HG02943 (cell line): ENCODE measurements around the gene KCNJ4.
"Not testable (repeated sequence)": the region's sequence is repeated elsewhere in the genome, so short reads cannot be mapped to it uniquely, and the experiment has no call there.

Experiments used
- ATAC-seq: cut with Tn5 transposase; IDR thresholded peaks from one replicate; pipeline ENCODE4 v1.9.1; 2021; ENCODE audit warnings: mild to moderate bottlenecking, low read depth, moderate library complexity; ENCODE audit not compliant: unreplicated experiment

The KCNJ4 gene

DNA sequence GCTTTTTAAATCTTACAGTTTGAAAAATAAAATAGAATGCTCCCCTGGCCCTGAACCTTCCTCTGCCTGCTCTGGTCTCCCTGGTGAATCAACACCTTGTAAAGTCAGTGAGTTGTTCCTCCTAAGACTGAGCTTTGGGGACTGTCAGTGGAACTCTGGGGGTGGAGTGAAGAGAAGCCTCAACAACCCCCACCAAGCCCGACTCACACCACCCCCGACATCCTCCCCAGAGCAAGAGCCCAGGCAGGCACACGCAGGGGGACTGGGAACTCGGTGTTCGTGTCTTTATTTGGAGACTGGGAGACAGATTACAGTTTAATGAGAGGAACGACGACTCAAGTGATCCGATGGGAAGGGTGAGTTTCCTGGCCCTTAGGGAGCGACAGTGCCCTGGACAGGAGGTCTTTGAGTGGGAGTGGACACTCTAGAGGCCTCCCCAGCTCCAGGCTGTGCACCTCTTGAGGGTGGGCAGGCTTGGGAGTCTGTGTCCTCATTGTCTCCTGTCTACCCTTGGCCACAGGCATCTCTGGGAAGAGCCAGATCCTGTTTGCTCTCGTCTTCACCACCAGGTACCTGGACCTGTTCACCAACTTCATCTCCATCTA is 19.1 kb upstream of the KCNJ4 start:
- no peak for ATAC-seq

DNA sequence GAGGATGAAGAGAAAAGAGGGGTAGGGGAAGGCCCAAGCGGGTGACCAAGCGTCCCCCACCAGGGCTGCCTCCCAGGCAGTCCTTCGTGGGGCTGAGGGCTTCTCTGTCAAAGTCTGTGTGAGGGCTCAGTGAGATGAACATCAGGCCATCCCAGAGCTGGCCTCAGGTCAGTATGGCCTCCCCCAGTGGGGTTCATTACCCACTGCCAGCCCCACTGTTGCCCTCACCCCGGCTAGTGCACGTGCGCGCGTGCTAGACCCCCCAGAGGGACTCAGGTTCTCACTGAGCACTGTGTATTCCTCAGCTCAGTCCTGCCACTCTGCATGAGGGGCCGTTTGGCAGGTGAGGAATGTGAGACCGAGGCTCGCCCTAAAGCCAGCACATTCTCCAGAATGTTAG is 16.2 kb upstream of the KCNJ4 start:
- no peak for ATAC-seq

GRCh38 chr22:38470179-38470578 is 15.2 kb upstream of the KCNJ4 start:
- ATAC-seq, result not testable (repeated sequence)

GRCh38 chr22:38469306-38469781 is 14.3 kb upstream of the KCNJ4 start:
- ATAC-seq, result no peak

DNA sequence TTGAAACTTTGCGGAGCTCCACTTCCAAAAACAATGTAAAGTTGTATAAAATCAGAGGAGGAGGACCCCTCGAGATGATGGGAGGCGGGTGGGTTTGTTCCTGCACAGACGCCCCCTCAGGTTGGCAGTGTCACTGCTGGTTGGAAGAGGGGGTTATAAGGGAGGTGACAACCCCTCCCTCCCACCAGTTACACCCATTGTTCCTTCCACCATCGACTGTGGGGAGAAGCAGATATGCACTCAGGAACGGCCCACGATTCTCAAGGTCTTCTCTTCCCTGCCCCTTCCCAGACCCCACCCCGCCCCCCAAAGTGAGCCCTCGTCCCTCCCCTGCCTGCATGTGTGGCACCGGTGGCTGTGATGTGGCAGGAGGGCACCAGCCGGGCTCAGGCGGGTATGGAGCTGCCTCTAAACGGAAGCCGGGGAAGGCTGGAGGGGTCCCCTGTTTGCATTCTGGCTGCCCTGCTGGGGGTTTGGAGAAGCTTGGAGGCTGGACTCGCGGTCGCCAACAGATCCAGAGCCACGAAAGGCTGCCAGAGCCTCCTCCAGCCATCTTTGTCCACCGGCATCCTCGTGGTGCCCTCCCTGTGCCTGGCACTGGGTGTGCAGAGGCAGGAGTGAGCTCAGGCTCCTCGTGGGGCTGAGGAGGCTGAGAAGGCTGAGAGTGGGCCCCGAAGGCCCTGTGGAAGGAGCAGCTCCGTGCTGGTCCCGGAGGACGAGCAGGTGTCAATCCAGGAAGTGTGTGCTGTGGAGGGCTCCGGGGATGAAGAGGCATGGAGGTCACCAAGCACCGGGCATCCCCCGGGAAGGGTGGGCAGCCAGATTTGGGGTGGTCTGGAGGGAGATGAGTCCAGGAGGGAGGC is 13.7 kb upstream of the KCNJ4 start:
- ATAC-seq, result no peak

GRCh38 chr22:38467904-38468442 is 13.0 kb upstream of the KCNJ4 start, which contains the start of gene KDELR3:
KDELR3 (plus strand) TSS chr22:38468096; CDS start chr22:38468234, 138 bp downstream.
- no peak for ATAC-seq

GRCh38 chr22:38467438-38467903 is 12.5 kb upstream of the KCNJ4 start:
- ATAC-seq, result no peak

- no peak for ATAC-seq
Measured at GRCh38 chr22:38465673-38466490, 10.9 kb upstream of the KCNJ4 start.

DNA sequence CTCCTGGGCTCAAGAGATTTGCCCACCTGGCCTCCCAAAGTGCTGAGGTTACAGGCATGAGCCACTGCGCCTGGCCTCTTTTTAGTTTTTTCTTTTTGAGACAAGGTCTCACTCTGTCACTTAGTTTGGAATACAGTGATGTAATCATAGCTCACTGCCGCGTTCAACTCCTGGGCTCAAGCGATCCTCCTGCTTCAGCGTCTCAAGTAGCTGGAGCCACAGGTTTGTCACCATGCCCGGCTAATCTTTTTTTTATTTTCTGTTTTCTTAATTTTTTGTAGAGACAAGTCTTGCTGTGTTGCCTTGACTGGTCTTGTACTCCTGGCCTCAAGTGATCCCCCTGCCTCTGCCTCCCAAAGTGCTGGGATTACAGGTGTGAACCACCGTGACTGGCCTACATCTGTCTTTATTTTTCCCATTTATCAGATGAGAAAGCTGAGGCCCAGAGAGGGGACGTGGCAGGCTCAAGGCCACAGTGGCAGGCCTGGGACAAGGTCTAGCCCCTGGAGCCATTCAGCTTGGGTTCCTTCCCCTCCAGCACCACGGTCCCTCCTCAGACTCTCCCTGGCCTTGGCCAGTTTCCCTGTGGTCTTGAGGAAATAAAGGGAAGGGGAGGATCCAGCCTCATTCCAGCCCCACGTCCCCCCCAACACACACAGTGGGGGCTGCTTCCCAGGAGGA is 10.1 kb upstream of the KCNJ4 start:
- no peak for ATAC-seq

- no peak for ATAC-seq
Measured at GRCh38 chr22:38462960-38463784, 8.2 kb upstream of the KCNJ4 start.

- no peak for ATAC-seq
Measured at GRCh38 chr22:38461414-38462081, 6.5 kb upstream of the KCNJ4 start.

DNA sequence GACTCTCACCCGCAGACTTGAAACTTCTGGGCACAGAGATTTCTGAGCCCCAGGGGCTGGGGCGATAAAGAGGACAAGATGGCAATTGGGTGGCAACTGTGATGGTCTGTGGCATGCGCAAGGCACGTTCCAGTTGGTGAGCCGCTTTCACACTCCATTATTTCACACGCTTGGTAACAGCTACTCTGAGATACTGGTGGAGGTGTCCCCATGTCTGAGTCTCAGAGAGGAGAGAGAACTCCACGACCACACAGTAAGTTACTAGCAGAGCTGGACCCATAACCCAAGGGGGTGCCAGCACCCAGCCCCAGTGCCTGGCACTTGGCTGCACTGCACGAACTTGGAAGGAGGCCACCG is 6.0 kb upstream of the KCNJ4 start:
- ATAC-seq, result no peak

GRCh38 chr22:38460426-38460840 is 5.4 kb upstream of the KCNJ4 start:
- no peak for ATAC-seq

GRCh38 chr22:38456841-38457699 is 2.1 kb upstream of the KCNJ4 start:
- no peak for ATAC-seq

- ATAC-seq, result no peak
Measured at GRCh38 chr22:38456272-38456835, 1.4 kb upstream of the KCNJ4 start.

DNA sequence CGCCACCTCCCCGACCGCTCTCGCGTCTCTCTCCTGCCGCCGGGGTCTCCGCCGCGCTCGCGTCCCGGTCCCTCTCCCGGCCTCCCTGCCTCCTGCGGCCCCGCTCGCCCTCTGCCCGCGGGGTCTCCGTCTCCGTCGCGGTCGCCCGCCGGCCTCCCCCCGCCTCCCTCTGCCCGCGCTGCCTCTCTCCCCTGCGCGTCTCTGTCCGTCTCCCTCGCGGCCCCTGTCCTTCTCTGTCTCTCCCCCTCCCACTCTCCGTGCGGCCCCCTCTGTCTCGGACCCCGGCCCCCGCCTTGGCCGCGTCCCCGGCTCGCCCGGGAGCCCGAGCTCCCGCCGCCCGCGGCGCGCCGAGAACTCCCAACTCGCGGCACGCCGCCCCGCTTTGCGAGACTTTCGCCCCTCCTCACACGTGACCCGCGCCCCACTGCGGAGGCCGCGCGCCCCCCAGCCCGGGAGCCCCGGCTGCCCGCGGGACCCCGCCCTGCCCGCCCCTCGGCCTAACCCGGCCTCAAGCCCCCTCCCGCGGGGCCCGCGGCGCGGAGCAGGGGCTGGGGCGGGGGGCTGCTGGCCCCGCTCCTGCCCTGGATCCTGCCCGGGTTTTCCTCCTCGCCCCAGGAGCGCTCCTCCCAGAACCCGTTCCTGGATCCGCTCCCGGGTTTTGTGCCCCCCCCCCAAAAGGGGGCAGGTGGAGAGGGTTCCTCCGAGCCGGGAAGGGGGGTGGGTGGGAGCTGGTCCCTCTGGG is 702 bp upstream of the KCNJ4 start:
- ATAC-seq, result no peak
